Measurements from ENCODE around the gene LBX1.

Gene LBX1

DNA sequence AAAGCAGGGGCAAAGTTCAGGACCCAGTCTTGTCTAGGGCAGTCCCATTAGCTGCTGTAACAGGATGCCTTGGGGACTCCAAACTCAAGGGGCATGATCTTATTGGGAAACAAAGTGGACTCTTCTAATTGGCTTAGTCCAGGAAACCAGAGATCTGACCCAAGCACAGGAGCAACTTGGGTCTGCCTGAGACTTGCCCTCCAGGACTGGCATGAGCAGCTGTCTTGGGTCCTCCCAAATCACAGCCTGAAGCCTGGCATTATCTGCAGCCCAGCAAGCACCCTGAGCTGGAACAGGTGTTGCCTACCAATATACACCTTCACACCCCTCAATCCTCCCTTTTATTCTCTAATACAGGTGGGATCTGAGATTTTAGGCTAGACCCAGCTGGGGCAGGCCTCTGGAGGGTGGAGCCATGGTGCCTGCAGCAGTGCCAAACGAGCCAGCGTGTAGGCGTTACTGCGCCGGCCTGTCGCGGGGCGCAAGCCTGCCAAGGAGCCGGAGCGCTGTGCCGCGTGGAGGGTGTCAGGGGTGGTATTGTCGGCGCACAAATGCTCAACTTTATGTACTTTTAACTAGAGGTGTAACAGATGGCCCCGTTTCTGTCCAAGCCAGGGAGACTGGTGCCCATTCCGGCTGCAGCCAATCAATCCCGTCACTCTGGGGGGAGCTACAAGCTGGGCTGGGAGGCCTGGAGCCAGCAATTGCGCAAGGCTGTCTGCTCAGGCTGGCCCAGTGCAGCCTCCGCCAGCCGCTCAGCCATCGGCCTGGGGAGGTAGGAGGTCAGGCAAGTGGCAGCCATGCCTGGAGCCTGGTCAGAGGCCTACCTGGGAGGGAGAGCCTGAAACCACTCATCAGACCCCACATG is 12.8 kb upstream of the LBX1 start:
- no peak for DNase-seq

DNA sequence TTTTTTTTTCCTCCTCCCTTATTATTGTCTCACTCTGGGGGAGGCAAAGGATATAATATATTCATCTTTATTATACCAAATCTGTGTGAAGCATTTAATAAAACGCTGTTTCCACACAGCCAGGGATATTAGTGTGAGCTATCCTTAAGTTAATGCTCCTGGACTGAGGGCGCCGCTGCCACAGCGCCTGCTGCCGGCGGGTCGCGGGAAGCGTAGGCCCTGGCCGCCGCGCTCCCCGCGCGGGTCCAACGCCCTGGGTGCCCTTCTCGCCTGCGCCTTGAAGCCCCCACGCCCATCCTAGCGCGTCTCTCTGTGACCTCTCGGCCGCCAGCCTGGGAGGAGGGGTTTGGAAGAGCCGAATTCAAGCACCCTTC is 9.5 kb upstream of the LBX1 start:
- no peak for DNase-seq

DNA sequence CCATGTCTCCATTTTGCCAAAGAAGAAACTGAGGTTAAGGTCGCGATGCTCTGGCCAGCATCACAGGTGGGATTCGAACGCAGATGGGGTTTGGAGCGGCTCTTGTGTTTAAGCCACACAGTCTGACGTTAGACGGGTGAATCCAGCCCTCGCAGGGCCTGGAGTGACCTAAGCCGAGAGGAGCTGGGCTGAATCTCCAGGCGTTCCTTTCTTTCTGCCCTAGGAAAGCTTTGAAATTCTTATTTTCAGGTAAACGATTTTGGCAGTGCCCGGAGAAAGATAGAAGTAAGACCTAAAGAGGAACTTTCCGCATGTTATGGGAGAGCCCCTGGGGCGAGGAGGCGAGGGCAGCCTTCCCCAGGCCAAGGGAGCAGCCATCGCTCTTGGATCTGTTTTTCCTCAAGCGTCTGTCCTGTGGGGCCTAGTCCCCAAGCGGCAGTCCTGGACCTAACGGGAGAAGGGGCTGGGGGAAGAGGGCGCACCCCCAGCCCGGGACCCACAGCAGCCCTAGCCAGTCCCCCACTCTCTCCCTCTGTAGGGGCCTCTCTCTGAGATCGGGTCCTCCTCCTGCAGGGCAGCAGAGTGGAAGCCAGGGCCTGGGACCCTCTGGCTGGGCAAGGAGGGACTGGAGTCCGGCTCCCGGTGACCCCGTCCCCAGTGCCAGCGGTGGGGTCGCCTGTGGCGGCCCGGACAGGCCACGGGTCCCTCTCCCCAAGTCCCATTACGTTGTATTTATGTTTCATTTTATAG is 8.9 kb upstream of the LBX1 start:
- DNase-seq, result no peak

DNA sequence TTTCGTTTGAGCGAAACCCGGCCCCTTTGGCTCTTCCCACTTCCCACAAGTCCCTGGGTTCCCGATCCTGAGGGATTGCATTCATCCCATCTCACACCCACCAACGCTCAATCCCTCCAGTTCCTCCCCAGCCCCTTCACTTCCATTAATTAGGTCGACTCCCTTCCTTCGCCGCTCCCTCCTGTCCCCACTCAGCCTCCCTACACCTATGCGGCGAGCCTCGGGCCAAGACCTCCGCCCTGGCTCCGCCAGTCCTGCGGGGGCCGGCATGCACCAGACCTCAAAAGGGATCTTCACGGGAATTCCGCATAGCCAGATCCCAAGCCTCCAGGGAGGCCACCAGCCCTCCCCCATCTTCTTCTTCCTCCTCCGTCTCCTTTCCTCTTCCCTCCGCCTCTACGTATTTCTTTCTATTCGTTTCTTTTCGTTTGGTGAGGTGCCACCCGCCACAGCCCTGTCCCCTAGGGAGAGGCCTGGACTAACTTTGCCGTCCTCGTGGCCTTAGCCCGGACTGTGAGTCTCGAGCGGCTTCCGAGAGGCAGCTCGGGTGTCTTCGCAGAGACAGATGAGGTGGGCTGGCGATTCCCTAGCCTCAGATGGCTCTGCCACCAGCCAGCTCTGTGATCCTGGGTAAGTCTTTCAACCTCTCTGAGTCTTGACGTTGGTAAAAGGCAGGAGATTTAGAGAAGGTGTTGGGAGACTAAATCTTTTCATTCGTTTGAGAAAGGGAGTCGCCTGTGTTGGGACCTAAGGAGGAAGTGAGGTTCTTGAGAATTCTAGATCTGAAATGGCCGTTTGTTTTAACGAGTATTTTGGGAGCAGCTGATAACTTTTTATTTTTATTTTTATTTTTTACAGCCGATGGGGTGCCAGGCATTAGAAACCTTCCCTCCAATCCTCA is 8.1 kb upstream of the LBX1 start:
- DNase-seq, result no peak

DNA sequence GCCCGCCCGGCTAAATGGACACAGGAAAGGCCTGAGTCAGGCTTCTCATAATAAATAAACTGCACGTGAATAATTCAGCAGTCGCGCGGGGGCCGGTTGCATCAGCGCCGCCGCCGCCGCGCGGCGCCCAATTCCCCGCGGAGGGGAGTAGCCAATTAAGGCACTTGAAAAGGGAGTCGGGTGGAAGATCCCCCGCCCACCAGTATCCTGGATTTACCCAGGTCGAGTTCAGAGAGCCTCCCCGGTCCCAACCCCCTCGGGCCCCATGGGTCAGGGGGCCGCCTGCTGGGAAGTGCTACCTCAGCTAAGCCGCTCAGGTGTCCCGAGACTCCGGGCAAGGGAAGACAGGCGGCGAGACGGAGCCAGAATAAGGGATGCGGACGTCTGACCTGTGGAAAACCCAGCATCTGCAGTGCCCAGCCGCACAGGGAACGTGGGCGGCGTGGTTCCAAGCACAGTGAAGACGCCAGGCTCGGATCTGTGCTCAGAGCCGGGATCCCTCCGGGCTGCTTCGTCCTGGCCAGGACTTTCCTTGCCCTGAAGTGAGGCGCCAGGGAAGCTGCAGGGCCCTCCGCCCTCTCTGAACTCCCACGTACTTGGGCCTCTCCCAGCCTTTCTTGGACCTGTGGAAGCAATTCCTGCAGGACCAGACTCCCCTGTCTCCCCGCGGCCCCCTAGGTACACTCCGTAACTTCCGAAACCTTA is 7.3 kb upstream of the LBX1 start:
- DNase-seq, result no peak

DNA sequence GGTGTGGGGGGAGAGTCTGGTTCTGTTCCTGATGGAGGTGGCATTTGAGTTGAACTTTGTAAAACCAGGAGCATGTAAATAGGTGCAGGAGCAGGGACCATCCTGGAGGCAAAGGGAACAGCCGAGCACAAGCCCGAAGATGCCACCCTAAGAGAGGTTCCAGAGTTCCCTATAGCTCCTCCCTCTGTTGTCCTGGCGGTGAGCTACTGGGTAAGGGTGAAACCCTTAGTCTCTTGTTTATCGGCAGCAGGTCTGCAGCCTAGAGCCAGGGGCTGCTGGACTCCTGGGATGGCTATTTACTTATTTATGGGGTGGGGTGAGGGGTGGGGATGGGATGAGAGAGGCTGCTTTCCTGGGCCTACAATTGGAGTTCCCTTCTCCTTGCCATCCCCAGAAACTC is 6.5 kb upstream of the LBX1 start:
- no peak for DNase-seq

DNA sequence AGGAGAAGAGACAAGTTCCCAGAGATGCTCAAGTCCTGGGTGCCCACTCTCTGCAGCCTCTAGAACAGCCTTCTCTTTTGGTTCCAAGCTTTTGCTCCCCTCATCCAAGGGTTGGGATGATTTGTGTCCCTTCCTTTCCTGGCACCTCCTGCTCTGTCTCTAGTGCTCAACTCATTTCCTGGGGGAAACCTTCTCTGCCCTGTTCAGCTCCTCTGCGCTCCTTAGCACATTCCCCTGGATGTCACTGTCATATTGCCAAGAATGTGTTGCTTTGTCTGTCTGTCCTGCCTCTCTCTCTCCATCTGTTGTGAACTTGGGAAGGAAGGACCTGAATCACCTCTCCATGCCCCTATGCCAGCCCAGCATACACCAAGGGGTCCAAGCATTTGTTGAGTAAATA is 5.1 kb upstream of the LBX1 start:
- DNase-seq, result no peak

DNA sequence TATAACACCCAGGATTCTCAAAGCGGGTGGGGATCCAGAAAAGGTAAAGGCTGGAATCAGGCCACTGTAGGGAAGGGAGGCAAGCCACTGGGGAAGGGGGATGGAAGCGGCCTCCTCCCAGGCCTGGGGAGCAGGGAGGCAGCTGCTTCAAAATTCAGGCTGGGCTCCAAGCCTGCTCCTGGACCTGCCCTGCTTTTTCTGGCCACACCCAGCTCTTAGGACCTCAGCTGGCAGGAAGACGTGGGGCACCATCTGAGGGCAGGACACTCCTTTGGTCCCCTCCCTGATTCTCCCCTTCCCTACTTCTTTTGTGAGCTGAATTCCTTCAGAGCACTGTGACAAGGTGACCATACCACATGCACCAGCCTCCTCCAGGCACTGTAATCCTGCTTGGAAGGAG is 4.6 kb upstream of the LBX1 start:
- no peak for DNase-seq

DNA sequence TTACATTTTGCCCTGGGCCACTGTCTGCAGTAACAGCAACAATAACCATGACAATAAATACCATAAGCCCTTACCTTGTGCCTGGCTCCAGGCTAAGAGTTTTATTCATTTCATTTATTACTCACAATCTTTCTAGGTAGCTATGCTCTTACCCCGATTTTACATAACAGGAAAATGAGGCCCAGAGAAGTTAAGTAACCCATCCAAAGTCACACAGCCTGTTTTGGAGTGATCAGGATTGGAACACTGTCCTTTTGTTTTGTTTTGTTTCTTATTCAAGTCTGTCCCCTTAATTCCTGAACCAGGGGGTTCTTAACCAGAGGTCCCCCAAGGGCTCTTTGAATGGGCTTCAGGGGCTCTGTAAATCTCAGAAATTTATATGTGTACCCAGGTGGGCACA is 4.2 kb upstream of the LBX1 start:
- DNase-seq, result no peak

DNA sequence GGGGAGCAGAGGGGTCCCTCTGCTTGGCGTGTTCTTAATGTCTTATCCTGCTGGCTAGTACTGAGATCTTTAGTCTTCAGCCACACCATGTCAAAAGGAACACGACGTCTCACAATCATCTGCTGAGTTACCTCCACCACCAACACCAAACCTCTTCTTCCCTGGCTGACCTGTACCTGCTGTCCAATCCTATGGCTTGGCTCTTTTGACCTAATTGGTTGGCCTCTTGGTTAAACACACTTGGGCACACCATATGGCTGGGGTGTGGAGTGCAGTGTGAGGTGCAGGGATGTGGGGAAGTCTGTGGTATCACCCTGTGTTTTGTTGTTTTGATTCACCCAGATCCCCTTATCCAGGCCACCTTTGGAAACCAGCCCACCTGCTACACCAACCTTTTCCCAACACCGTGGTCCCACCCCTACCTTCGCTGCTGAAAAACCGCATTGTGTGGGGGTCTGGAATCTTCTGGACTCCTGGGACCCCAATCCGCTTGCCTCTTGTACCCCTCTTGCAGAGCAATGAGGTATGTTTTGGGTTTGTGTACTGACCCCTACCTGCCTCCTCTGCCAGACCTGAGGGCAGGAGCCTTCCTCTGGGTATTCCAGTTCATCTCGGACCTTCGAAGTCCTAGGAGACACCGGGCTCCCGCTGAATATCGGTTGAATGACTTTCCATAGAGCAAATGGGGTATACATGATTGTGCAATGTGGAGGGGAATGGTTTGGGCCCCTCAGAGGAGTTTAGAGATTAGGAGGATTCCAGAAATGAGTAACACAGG is 2.8 kb upstream of the LBX1 start:
- DNase-seq, result no peak

DNA sequence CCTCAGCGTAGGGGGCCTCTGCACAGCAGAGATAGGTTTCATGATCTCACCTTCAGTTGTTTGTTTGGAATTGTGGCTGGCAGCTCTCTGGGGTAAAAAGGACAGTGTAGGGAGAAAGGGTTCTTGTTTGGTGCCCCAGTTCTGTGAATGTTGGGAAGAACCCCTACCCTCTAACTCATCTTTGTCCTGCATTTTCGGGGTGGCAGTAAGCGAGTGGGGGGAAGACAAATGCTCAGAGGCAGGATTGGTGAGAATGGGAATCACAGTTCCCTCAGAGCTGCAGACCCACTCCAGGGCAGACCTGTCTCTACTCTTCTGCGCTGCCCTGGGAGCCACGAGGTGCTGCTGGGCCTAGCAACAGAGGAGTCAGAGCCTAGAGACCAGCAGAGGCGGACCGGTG is 1.8 kb upstream of the LBX1 start:
- DNase-seq, result no peak

DNA sequence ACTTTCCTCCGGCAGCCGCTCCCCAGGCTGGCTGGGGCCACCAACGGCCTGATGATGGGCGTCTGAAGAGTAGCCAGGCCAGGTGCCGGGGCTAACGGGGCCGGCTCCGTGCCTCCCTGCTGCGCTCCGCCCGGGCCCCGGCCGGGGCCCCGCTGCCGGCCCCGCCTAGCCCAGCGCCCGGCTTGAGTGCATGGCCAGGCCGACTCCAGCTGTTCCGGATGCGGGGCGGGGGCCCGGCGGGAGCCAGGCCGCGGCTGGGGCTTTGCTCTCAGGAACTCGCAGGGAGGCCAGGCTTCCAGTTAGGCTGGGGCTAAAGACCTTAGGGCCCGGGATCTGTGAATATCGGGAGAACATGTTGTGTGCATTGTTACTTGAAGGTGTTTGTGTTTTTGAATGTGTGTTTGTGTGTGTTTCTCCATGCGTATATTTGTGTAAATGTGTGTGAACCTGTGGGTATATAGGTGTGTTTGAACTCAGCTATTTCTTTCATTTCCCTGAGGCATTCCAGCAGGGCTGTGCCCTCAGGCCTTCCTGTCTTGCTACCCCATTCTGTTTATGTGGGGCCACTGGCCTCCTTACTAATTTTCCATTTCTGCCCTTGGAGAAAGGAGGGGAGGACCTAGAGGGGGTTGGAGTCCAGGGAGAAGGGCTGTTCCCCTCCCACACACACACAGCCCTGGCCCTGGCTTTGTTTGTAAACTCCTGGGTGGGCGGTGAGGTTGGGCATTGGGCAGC is 1.1 kb upstream of the LBX1 start:
- no peak for DNase-seq

DNA sequence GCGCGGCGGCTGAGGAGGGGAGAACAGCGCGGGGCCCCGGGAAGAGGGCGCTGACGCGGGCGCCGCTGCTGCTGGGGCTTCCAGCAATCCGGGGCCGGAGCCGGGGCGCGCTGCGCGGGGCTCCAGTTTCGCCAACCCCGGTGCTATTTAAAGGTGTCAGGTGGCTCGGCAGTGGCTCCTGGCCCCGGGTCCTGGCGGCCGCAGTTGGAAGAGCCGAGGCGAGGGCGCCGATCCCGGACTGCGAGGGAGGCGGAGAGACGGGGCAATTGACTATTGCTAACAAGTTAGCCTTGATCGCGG is 347 bp downstream of the LBX1 start:
- DNase-seq, result no peak

DNA sequence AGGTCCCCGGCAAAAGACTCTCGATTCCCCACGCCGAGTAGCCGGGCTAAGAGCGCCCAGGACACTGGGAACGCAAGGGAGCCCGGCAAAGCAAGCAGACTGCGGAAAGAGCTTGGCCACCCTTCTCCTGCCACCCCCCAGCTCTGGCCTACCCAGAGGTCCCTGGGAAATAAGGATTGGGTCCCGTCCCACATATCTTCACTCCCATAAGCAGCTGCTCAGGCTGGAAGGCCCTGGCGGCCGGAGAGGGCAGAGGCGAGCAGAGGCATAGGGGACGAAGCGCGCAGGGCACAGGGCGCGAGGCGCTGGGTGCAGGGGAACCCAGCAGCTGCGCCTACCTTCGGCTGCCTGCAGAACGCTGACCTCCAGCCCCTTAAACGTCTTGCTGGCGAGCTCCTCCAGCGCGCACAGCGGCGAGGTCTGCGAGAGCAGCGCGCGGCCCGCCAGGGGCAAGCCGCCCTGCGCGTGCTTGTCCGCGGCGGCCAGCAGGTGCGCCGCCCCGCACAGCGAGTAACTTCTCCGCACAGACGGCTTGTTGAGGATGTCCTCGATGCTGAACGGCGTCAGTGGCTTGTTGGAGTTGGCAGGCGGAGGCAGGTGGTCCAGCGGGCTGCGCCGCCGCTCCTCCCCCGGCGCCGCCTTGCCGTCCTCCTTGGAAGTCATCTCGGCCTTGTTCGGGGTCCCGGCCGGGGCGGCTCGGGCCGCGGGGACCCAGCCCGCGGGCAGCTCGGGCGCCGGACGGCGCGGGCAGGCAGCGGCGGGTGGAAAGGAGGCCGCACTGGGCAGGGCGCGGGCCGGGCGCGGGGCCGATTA is 904 bp downstream of the LBX1 start:
- no peak for DNase-seq

DNA sequence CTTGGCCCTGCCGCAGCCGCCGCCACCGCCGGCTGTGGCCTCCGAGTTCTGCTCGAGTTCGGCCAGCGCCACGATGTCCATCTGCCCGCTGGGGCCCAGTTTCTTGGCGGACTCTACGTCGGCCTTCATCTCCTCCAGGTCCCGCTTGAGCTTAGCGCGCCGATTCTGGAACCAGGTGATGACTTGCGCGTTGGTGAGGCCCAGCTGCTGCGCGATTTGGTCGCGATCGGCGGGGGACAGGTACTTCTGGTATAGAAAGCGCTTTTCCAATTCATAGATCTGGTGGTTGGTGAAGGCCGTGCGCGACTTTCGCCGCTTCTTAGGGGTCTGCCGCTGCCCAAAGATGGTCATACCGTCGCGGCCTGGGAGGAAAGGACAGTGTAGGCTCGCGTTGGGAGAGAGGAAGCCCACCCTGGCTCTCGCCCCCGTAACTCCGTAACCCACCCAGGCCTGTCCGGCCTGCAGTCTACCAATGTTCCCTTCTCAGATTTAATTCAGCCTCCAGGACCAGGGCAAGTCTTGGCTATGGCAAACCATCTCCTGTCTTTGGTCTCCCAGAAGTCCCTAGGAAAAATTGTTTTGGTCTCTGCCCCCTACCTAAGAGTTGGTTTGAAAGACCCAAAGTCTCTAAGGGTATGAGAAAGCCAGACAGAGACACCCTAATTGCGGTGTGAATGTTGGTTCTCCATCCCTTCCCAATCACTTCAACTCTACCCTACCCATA is 1.7 kb downstream of the LBX1 start:
- no peak for DNase-seq

DNA sequence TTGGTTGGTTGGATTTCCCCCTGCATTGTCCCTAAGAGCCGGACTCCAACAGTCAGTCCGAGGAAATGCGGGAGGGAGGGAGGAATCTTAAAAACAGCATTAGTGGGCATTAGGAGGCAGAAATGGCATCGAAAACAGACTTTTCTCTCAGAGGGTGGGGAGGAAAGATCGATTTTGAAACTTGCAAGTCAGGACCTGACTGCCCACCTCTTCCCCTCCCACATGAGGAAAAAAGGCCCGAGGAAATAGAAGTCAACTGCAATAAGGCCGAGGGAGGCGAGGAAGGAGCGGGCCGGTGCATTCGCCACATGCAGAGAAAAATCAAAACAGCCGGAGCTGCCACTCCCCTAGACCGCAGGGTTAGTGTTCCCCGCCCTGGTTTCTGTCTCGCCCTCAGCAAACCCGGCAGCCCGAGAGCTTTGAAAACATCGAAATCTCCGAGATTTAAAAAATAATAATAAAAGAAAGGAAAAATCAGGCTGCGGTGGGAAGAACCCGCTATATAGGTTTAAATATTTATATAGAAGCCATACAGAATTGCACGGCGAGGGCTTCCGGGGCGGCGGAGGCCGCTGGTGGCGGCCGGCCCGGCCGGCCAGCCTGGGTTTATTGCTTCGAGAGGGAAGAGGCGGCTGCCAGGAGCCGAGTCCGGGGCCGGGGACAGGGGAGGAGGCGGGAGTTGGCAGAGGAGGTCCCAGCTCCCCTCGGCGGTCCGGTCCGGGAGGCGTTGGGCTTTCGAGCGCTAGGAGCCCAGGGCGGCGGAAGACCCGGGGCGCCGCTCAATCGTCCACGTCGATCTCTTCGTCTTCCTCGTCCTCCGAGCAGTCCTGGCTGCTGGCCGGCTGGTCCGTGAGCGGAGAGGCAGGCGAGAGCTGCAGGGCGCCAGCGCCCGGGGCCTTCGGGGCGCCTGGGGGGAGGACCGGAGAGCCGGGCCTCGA is 2.5 kb downstream of the LBX1 start:
- no peak for DNase-seq

DNA sequence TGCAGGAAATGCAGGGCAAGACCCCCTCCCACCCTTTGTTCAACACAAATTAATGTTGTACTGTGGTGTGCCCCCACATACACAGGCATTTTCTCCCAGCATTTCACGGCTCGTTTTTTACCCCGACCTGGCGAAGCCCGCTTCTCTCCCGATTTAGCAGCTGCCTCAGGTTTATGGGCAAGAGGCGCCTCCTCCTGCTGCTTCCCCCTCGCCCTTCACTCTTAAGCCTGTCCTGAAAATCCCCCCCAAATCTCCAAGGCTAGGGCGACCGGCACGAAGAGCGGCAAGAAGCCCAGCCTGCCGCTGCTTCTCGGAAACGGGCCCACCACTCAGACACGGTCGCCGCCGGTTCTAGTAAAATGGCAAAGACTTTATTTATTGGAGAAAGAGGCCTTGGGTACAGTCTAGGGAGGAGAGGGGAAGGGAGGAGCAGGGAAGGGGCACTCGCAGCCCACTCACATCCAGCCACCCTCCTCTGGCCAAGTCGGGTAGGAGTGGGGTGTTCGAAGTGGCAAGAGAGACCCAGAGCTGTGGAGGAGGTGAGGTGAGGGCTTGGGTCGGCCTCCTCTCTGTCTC is 3.3 kb downstream of the LBX1 start:
- no peak for DNase-seq

Measured in activated T-cell treated with anti-CD3 and anti-CD28 coated beads for 4 hours (primary cell).